ENCODE data around the gene AP1G2. TPM values are rescaled to one million over a fixed set of nuclear protein-coding genes. Genes with fewer than 3 reads are reported as not detected.

The AP1G2 gene
- total RNA-seq, 2 experiments from 2014 or later: 193 to 198 TPM

DNA sequence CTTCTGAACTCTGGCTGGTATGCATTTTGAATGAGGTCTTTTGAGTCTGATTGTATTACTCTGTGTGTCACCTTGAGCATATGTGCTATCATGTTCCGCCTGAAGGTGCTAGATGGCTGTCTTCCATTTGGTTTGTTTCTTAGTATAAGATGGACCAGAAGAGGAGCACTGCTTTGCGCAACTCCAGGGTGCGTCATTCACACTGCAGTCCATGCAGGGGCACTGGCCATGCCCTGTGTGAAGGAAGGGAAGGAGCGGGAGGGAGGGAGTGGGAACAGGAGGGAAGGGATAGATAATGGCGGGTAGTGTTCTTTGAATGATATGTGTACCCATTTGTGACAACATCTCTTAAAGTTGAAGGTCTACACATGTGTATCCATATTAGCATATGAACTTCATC, 24.2 kb downstream of the AP1G2 start:
- Mint-ChIP-seq H3K27me3 (peaks cover 5% of the 10 kb centered on the region), H3K27ac (no peak overlapping the region), H3K4me1 (ENCODE audit: low read depth) (no peaks in the 10 kb centered on the region), H3K36me3 (ENCODE audit: low read depth) (no peaks in the 10 kb centered on the region), H3K4me3 (no peak overlapping the region), H3K9me3 (no peaks in the 10 kb centered on the region)
- Histone ChIP-seq H3K4me1 (ENCODE audit: insufficient read depth, low read length) (peaks cover 4% of the 10 kb centered on the region), H3K36me3 (ENCODE audit: insufficient read depth, low read length) (no peaks in the 10 kb centered on the region), H3K27me3 (ENCODE audit: control insufficient read depth in 1 of 2, insufficient read depth in 2 of 2, low read length in 2 of 2) (no peaks in the 10 kb centered on the region), H3K27ac (ENCODE audit: low read depth in 1 of 2, low read length in 2 of 2) (no peak overlapping the region), H3K9me3 (ENCODE audit: control insufficient read depth in 1 of 2, insufficient read depth in 1 of 2, low read length in 2 of 2) (no peaks in the 10 kb centered on the region), H3K4me3 (ENCODE audit: low read length) (no peak overlapping the region)
- ATAC-seq (ENCODE audit: poor library complexity): no peak
- no peak for DNase-seq
- ChIA-PET POLR2A (no interaction called here), CTCF (interaction anchor here (0.8 kb wide), 1 partner anchor 16 kb away, joined by 3 read pairs; no protein-coding TSS in a partner anchor)
- TF ChIP-seq, protein P1, sequence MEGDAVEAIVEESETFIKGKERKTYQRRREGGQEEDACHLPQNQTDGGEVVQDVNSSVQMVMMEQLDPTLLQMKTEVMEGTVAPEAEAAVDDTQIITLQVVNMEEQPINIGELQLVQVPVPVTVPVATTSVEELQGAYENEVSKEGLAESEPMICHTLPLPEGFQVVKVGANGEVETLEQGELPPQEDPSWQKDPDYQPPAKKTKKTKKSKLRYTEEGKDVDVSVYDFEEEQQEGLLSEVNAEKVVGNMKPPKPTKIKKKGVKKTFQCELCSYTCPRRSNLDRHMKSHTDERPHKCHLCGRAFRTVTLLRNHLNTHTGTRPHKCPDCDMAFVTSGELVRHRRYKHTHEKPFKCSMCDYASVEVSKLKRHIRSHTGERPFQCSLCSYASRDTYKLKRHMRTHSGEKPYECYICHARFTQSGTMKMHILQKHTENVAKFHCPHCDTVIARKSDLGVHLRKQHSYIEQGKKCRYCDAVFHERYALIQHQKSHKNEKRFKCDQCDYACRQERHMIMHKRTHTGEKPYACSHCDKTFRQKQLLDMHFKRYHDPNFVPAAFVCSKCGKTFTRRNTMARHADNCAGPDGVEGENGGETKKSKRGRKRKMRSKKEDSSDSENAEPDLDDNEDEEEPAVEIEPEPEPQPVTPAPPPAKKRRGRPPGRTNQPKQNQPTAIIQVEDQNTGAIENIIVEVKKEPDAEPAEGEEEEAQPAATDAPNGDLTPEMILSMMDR (IDR thresholded peaks at IDR 0.05): no peak
- intact Hi-C loops (cut with DNase I, micrococcal nuclease): loop anchor here in 1 of 2 experiments (5.0 kb wide), 1 partner anchor 216 kb away; no protein-coding TSS in a partner anchor

DNA sequence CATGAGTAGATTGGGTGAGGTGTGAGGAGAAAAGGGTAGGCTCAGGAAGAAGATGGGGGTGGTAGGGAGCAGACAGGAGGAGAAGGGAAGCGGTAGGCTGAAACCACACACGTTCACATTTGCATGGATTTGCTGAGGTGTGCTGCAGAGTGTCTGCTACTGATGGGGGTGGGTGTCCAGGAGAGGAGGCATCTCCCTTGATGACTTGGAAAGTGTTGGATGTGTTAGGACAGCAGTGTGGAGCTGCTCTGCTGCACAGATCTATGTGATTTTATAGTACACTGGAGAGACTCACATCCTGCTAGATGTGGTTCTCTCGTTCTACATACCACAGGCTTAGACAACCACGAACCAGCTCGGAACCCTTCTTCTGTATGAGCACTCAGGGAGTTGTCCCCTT, 25.3 kb downstream of the AP1G2 start:
- TF ChIP-seq, protein P1 (IDR thresholded peaks at IDR 0.05): no peak
- intact Hi-C loops (cut with DNase I, micrococcal nuclease): loop anchor here in 1 of 2 experiments (5.0 kb wide), 1 partner anchor 215 kb away; no protein-coding TSS in a partner anchor
- Mint-ChIP-seq H3K27ac (no peak overlapping the region), H3K27me3 (peaks cover 5% of the 10 kb centered on the region), H3K4me3 (no peak overlapping the region), H3K4me1 (ENCODE audit: low read depth) (no peaks in the 10 kb centered on the region), H3K9me3 (no peaks in the 10 kb centered on the region), H3K36me3 (ENCODE audit: low read depth) (no peaks in the 10 kb centered on the region)
- Histone ChIP-seq H3K27ac (ENCODE audit: low read depth in 1 of 2, low read length in 2 of 2) (no peak overlapping the region), H3K9me3 (ENCODE audit: control insufficient read depth in 1 of 2, insufficient read depth in 1 of 2, low read length in 2 of 2) (no peaks in the 10 kb centered on the region), H3K36me3 (ENCODE audit: insufficient read depth, low read length) (no peaks in the 10 kb centered on the region), H3K27me3 (ENCODE audit: control insufficient read depth in 1 of 2, insufficient read depth in 2 of 2, low read length in 2 of 2) (no peaks in the 10 kb centered on the region), H3K4me3 (ENCODE audit: low read length) (no peak overlapping the region), H3K4me1 (ENCODE audit: insufficient read depth, low read length) (peaks cover 4% of the 10 kb centered on the region)
- ChIA-PET CTCF (interaction anchor here (0.7 to 1.4 kb wide), 2 partner anchors 18 to 64 kb away, joined by 3 to 4 read pairs; no protein-coding TSS in a partner anchor), POLR2A (no interaction called here)
- ATAC-seq (ENCODE audit: poor library complexity): no peak
- no peak for DNase-seq

DNA sequence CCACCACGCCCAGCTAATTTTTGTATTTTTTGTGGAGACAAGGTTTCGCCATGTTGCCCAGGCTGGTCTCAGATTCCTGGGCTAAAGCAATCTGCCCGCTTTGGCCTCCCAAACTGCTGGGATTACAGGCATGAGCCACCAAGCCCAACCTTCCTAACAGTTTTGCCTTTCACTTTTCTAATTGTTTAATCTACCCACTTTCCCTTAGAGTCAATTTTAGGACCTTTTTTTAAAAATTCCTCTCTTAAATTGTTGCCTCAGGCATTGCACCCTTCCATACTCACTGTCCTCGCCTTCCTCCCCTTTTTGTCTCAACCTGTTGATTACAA, 27.5 kb downstream of the AP1G2 start:
- TF ChIP-seq, protein P1 (IDR thresholded peaks at IDR 0.05): no peak
- no peaks in the 10 kb centered on the region for H3K9me3 Mint-ChIP-seq
- H3K4me1 Mint-ChIP-seq (ENCODE audit: low read depth): no peaks in the 10 kb centered on the region
- H3K36me3 ChIP-seq (ENCODE audit: insufficient read depth, low read length): no peaks in the 10 kb centered on the region
- CTCF ChIA-PET: interaction anchor here (1.7 kb wide), 1 partner anchor 9 kb away, joined by 4 read pairs; no protein-coding TSS in a partner anchor
- POLR2A ChIA-PET: no interaction called here
- no peaks in the 10 kb centered on the region for H3K27me3 ChIP-seq (ENCODE audit: control insufficient read depth in 1 of 2, insufficient read depth in 2 of 2, low read length in 2 of 2)
- H3K27me3 Mint-ChIP-seq: peaks cover 5% of the 10 kb centered on the region
- no peak overlapping the region for H3K4me3 ChIP-seq (ENCODE audit: low read length)
- H3K36me3 Mint-ChIP-seq (ENCODE audit: low read depth): no peaks in the 10 kb centered on the region
- H3K4me1 ChIP-seq (ENCODE audit: insufficient read depth, low read length): peaks cover 4% of the 10 kb centered on the region
- H3K27ac ChIP-seq (ENCODE audit: low read depth in 1 of 2, low read length in 2 of 2): no peak overlapping the region
- intact Hi-C loops (cut with DNase I, micrococcal nuclease): loop anchor here in 1 of 2 experiments (2.0 to 5.0 kb wide), 2 partner anchors 19 to 213 kb away; no protein-coding TSS in a partner anchor
- no peak overlapping the region for H3K27ac Mint-ChIP-seq
- no peak for ATAC-seq (ENCODE audit: poor library complexity)
- H3K4me3 Mint-ChIP-seq: no peak overlapping the region
- no peaks in the 10 kb centered on the region for H3K9me3 ChIP-seq (ENCODE audit: control insufficient read depth in 1 of 2, insufficient read depth in 1 of 2, low read length in 2 of 2)
- DNase-seq: no peak

Data from CD4-positive, alpha-beta T cell (primary cell).